Tibial nerve (tissue), 4 donors: ENCODE results near the gene SLC38A10.

ENCODE experiments used
- CTCF ChIP-seq, 5 experiments: fragments of 200-600 bp in 3 of 5; fragments of 450-650 bp in 2 of 5; sonication (generic) in 3 of 5; IDR thresholded peaks; one replicate each; pipeline ENCODE4 v1.5.1; 2016 to 2019; ENCODE audit warnings: antibody characterized with exemption in 5 of 5, mild to moderate bottlenecking in 3 of 5, moderate library complexity in 2 of 5
- EP300 ChIP-seq, 2 donors: sonication (generic); formaldehyde crosslinking; IDR thresholded peaks; one replicate each; pipeline ENCODE4 v1.6.1; 2017; ENCODE audit warnings: antibody characterized with exemption in 2 of 2, mild to moderate bottlenecking in 1 of 2
- POLR2A ChIP-seq, 2 donors: fragments of 450-650 bp; IDR thresholded peaks; one replicate each; pipeline ENCODE4 v1.6.1; 2017; ENCODE audit warnings: antibody characterized with exemption in 2 of 2, mild to moderate bottlenecking in 2 of 2, moderate library complexity in 2 of 2

GRCh38 chr17:81328489-81328888 is 33.4 kb upstream of the SLC38A10 start:
- TF ChIP-seq POLR2A (IDR thresholded peaks at IDR 0.05) (no peak), CTCF (IDR thresholded peaks at IDR 0.05) (no peak), EP300 (IDR thresholded peaks at IDR 0.05) (no peak)
